GM23338 (cell line): Measurements from ENCODE around the gene KLHL18.

ENCODE experiments used
- CREB1 ChIP-seq: fragments of 250-450 bp; sonication (Bioruptor Pico); IDR thresholded peaks from 2 replicates; pipeline ENCODE4 v1.5.0; 2020; ENCODE audit warnings: low read depth, mild to moderate bottlenecking, moderate library complexity
- CTCF ChIP-seq, 2 experiments: fragments of 200-600 bp in 1 of 2; sonication (generic) in 1 of 2; conservative IDR thresholded peaks; 2 replicates each; pipeline versions ENCODE4 v1.5.1 to v1.6.1; 2016 to 2017; ENCODE audit warnings: antibody characterized with exemption in 2 of 2, low read depth in 2 of 2, mild to moderate bottlenecking in 2 of 2, moderate library complexity in 1 of 2
- EZH2 ChIP-seq: fragments of 200-600 bp; sonication (generic); IDR thresholded peaks from one replicate; pipeline ENCODE4 v1.8.0; 2017; ENCODE audit warnings: antibody characterized with exemption, mild to moderate bottlenecking, low read depth; ENCODE audit not compliant: unreplicated experiment
- EZH2phosphoT487 ChIP-seq: fragments of 200-600 bp; sonication (generic); IDR thresholded peaks from one replicate; pipeline ENCODE4 v1.8.1; 2018; ENCODE audit warnings: antibody characterized with exemption; ENCODE audit not compliant: unreplicated experiment
- NANOG ChIP-seq: IDR thresholded peaks from 2 replicates; pipeline ENCODE4 v1.6.1; 2016; ENCODE audit warnings: antibody characterized with exemption, borderline replicate concordance
- POLR2AphosphoS5 ChIP-seq: IDR thresholded peaks from 2 replicates; pipeline ENCODE4 v1.6.1; 2016; ENCODE audit warnings: antibody characterized with exemption, low read depth
- TF ChIP-seq, protein P1 (sequence below): IDR thresholded peaks from 2 replicates; pipeline ENCODE4 v1.6.1; 2016; ENCODE audit warnings: antibody characterized with exemption

- TF ChIP-seq CTCF (conservative IDR thresholded peaks at IDR 0.05; ENCODE audit: low read depth in 2 of 2) (no peak), EZH2 (no peak), NANOG (no peak), POLR2AphosphoS5 (no peak), EZH2phosphoT487 (no peak), CREB1 (no peak)
- TF ChIP-seq, protein P1, sequence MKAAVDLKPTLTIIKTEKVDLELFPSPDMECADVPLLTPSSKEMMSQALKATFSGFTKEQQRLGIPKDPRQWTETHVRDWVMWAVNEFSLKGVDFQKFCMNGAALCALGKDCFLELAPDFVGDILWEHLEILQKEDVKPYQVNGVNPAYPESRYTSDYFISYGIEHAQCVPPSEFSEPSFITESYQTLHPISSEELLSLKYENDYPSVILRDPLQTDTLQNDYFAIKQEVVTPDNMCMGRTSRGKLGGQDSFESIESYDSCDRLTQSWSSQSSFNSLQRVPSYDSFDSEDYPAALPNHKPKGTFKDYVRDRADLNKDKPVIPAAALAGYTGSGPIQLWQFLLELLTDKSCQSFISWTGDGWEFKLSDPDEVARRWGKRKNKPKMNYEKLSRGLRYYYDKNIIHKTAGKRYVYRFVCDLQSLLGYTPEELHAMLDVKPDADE: no peak
Measured at GRCh38 chr3:47379411-47379899, 96.7 kb downstream of the KLHL18 start.
